Caco-2 (cell line): ENCODE measurements around the gene CRYGD. TPM values are rescaled to one million over a fixed set of nuclear protein-coding genes. Genes with fewer than 3 reads are reported as not detected.
A peak's percentile ranks its signal among the peaks of the same experiment; 100 is the strongest.

Experiments
- BruUV-seq: library from RNA; stranded (reverse); fragments of 400-500 nt; replicated peaks from 2 replicates; lab custom pipeline; 2021; lab: Mats Ljungman, UMichigan
- CTCF ChIA-PET: fragments of 300-600 bp; sonication (Branson Sonifier 250); formaldehyde crosslinking; loops from one replicate; lab custom pipeline; 2022; ENCODE audit warnings: antibody characterized with exemption; lab: Charles Lee
- POLR2A ChIA-PET: fragments of 300-600 bp; sonication (Branson Sonifier 250); formaldehyde crosslinking; loops from one replicate; lab custom pipeline; 2022; ENCODE audit warnings: antibody characterized with exemption; lab: Charles Lee
- DNase-seq, 2 experiments: peaks; one replicate each; pipeline versions ENCODE4 v3.0.0 to v3.0.0-alpha.2; 2020 to 2022
- H3K27me3 ChIP-seq: replicated peaks from 2 replicates; pipeline ENCODE4 v1.6.0; 2011; ENCODE audit warnings: low read length; ENCODE audit not compliant: control insufficient read depth, insufficient read depth
- H3K36me3 ChIP-seq: 2 replicates; pipeline ENCODE4 v1.5.1; 2011; ENCODE audit warnings: low read length; ENCODE audit not compliant: control insufficient read depth, insufficient read depth
- H3K4me1 ChIP-seq: fragments of 250-450 bp; sonication (Bioruptor Pico); 2 replicates; pipeline ENCODE4 v1.5.1; 2020; ENCODE audit warnings: mild to moderate bottlenecking
- H3K4me3 ChIP-seq: 2 replicates; pipeline ENCODE4 v1.5.1; 2011; ENCODE audit warnings: low read depth, mild to moderate bottlenecking, control low read depth, low read length
- H3K9me3 ChIP-seq: fragments of 250-450 bp; sonication (Bioruptor Pico); 2 replicates; pipeline ENCODE4 v1.5.1; 2020; ENCODE audit warnings: mild to moderate bottlenecking, moderate library complexity
- H3K27ac Mint-ChIP-seq: one replicate; pipeline ENCODE4 v1.8.0; 2022; ENCODE audit warnings: mixed read lengths; ENCODE audit not compliant: unreplicated experiment
- H3K27me3 Mint-ChIP-seq: one replicate; pipeline ENCODE4 v1.8.0; 2022; ENCODE audit warnings: mixed read lengths; ENCODE audit not compliant: insufficient read depth, unreplicated experiment
- H3K36me3 Mint-ChIP-seq: one replicate; pipeline ENCODE4 v1.8.0; 2022; ENCODE audit warnings: mild to moderate bottlenecking, mixed read lengths; ENCODE audit not compliant: insufficient read depth, unreplicated experiment
- H3K4me1 Mint-ChIP-seq: one replicate; pipeline ENCODE4 v1.8.0; 2022; ENCODE audit warnings: low read depth, mixed read lengths; ENCODE audit not compliant: unreplicated experiment
- H3K4me3 Mint-ChIP-seq: one replicate; pipeline ENCODE4 v1.8.0; 2022; ENCODE audit warnings: mild to moderate bottlenecking, moderate library complexity, mixed read lengths; ENCODE audit not compliant: unreplicated experiment
- H3K9me3 Mint-ChIP-seq: one replicate; pipeline ENCODE4 v1.8.0; 2022; ENCODE audit warnings: mixed read lengths; ENCODE audit not compliant: unreplicated experiment
- intact Hi-C: fragments of 100-400 bp; cut with micrococcal nuclease; formaldehyde crosslinking; loops from one replicate; pipeline ENCODE4 v1.10.0; 2022; ENCODE audit not compliant: unreplicated experiment
- total RNA-seq: library from RNA; stranded (reverse); gene quantifications from 2 replicates; pipeline ENCODE4 v1.2.3, GENCODE V29; 2022
- TF ChIP-seq, protein P1 (sequence below), 2 experiments: fragments of 200-600 bp in 1 of 2; IDR thresholded peaks; 1 replicate in 1 of 2; 2 replicates in 1 of 2; pipeline versions ENCODE4 v1.5.1 to v1.8.0; 2011 to 2022; ENCODE audit warnings: antibody characterized with exemption in 1 of 2, control low read depth in 1 of 2, inconsistent platforms in 1 of 2, low read depth in 1 of 2, low read length in 1 of 2, mild to moderate bottlenecking in 1 of 2, moderate library complexity in 1 of 2; ENCODE audit not compliant: insufficient read depth in 1 of 2, severe bottlenecking in 1 of 2, unreplicated experiment in 1 of 2

Gene CRYGD
- total RNA-seq, 1 experiment from 2014 or later = not detected

DNA sequence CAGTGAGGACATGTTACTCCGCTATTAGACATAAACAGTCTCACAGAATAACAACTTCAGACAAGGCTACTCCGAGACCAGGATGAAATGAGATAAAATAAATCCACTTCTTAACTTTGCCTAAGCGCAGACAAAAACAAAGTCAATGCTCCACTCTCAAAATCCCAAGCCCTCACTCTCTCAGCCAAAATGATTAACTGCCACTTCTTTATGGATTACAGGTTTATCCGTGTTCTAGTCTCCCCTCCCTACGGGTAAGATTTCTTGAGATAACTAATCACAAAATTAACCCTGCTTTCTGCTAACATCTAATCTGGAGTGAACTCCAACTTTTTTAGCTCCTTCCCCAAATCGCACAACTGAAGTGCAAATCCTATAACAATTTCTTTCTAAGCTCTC lies 6.4 kb upstream of the CRYGD start:
- Histone ChIP-seq H3K4me1 (peaks cover 44% of the 10 kb centered on the region), H3K36me3 (no peaks in the 10 kb centered on the region), H3K4me3 (no peak overlapping the region), H3K9me3 (no peaks in the 10 kb centered on the region), H3K27me3 (no peaks in the 10 kb centered on the region)
- H3K4me1 Mint-ChIP-seq = peaks cover 31% of the 10 kb centered on the region
- no peaks in the 10 kb centered on the region for H3K9me3 Mint-ChIP-seq
- ChIA-PET POLR2A (interaction anchor here (1.2 kb wide), 1 partner anchor 29 kb away, joined by 3 read pairs; no protein-coding TSS in a partner anchor), CTCF (interaction anchor here (1.0 kb wide), 2 partner anchors 21 to 45 kb away, joined by 6 read pairs; no protein-coding TSS in a partner anchor)
- peak overlapping the region; percentile 56 for H3K27ac Mint-ChIP-seq
- BruUV-seq = no TSS peak
- intact Hi-C loops = loop anchor here (2.0 kb wide), 1 partner anchor 14 kb away; no protein-coding TSS in a partner anchor
- TF ChIP-seq, protein P1, sequence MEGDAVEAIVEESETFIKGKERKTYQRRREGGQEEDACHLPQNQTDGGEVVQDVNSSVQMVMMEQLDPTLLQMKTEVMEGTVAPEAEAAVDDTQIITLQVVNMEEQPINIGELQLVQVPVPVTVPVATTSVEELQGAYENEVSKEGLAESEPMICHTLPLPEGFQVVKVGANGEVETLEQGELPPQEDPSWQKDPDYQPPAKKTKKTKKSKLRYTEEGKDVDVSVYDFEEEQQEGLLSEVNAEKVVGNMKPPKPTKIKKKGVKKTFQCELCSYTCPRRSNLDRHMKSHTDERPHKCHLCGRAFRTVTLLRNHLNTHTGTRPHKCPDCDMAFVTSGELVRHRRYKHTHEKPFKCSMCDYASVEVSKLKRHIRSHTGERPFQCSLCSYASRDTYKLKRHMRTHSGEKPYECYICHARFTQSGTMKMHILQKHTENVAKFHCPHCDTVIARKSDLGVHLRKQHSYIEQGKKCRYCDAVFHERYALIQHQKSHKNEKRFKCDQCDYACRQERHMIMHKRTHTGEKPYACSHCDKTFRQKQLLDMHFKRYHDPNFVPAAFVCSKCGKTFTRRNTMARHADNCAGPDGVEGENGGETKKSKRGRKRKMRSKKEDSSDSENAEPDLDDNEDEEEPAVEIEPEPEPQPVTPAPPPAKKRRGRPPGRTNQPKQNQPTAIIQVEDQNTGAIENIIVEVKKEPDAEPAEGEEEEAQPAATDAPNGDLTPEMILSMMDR (IDR thresholded peaks at IDR 0.05; ENCODE audit: insufficient read depth in 1 of 2, low read depth in 1 of 2, low read length in 1 of 2, severe bottlenecking in 1 of 2, unreplicated experiment in 1 of 2) = no peak
- peaks cover 2% of the 10 kb centered on the region for H3K36me3 Mint-ChIP-seq
- H3K4me3 Mint-ChIP-seq = no peak overlapping the region
- H3K27me3 Mint-ChIP-seq = no peaks in the 10 kb centered on the region
- DNase-seq = no peak

DNA sequence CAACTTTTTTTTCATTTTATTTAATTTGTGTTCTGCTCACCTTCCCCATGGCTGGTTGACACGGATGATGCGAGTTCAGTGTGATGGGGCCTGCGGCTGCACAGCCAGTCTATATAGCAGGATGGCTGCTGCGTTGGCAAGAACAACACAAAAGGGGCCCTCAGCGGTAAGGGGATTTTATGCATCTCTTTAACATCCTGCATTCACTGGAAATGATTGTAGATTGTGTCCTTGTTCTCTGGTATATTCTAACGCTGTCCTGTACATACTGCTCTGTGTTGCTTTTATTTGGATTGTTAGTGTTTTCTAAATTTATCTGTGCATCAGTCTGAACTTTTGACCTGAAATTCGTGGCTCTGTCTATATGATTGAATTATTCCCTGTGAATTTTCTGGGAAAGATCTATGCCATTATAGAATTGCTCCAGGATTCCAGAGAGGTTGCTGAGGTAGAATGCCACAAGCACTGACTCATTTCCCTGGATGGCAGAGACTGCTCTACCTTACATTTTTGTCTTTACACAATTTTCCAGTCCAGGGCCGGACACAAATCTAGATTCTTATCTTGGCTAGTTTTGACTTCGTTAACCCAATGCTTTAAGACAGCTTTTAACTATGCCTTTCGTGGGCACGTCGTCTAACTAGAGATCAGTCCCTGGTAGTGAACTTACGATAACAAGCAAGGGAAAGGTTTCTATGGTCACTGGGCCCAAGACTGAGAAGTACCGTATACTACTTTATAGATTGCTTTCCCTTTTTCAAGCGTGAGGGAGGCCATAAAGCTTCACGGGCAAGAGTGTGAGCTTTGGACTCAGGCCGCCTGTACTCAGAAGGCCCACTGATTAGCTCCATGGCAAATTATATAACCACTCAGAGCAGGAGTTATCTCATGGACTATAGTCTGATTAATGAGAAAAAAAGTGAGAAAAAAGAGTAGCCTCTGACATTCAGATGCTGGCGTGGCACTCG lies 5.7 kb upstream of the CRYGD start, which contains the start of gene CRYGC:
CRYGC (minus strand) TSS at position 85 of the 968 bp plus-strand sequence; CDS start at position 49, 36 bp downstream.
- H3K4me1 ChIP-seq = peaks cover 42% of the 10 kb centered on the region
- peak within 1 kb of the TSS; percentile 10 for H3K4me3 Mint-ChIP-seq
- TF ChIP-seq, protein P1 (IDR thresholded peaks at IDR 0.05; ENCODE audit: insufficient read depth in 1 of 2, low read depth in 1 of 2, low read length in 1 of 2, severe bottlenecking in 1 of 2, unreplicated experiment in 1 of 2) = no peak
- ChIA-PET CTCF (interaction anchor here (0.6 to 1.0 kb wide), 4 partner anchors 20 to 90 kb away, joined by 3 to 6 read pairs (median 4); no protein-coding TSS in a partner anchor), POLR2A (interaction anchor here (1.2 kb wide), 1 partner anchor 28 kb away, joined by 3 read pairs; no protein-coding TSS in a partner anchor)
- no peaks in the 10 kb centered on the region for H3K27me3 Mint-ChIP-seq
- no peak within 1 kb of the TSS for H3K4me3 ChIP-seq
- H3K9me3 Mint-ChIP-seq = no peaks in the 10 kb centered on the region
- H3K9me3 ChIP-seq = no peaks in the 10 kb centered on the region
- peaks cover 9% of the 10 kb centered on the region for H3K36me3 Mint-ChIP-seq
- H3K27me3 ChIP-seq = no peaks in the 10 kb centered on the region
- no TSS peak for BruUV-seq
- no peaks in the 10 kb centered on the region for H3K36me3 ChIP-seq
- DNase-seq = peak; percentile 57 to 80
- peak within 1 kb of the TSS; percentile 56 for H3K27ac Mint-ChIP-seq
- H3K4me1 Mint-ChIP-seq = peaks cover 37% of the 10 kb centered on the region
- intact Hi-C loops = loop anchor here (2.0 kb wide), 1 partner anchor 13 kb away; no protein-coding TSS in a partner anchor

DNA sequence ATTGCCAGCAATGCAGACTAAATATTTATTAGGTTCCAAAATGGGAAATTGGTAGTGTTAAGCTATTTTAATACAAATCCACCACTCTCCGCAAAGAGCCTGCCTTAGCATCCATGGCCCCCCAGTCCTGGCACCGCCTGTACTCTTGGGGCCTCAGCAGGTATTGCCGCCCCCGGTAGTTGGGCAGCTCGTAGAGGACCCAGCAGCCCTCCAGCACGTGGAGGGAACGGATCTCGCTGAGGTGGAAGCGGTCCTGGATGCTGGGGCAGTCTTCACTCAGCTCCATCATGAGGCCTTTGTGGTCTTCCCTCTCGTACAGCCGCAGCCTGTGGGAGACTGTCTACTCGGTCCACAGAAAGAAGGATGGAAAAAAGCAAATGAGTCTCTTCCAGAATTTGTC lies 3.8 kb upstream of the CRYGD start:
- no peaks in the 10 kb centered on the region for H3K9me3 ChIP-seq
- intact Hi-C loops = no loop called here
- Mint-ChIP-seq H3K9me3 (no peaks in the 10 kb centered on the region), H3K36me3 (peaks cover 10% of the 10 kb centered on the region), H3K27me3 (no peaks in the 10 kb centered on the region), H3K4me3 (no peak overlapping the region), H3K4me1 (peaks cover 41% of the 10 kb centered on the region), H3K27ac (no peak overlapping the region)
- no peak overlapping the region for H3K4me3 ChIP-seq
- CTCF ChIA-PET = no interaction called here
- TF ChIP-seq, protein P1 (IDR thresholded peaks at IDR 0.05; ENCODE audit: insufficient read depth in 1 of 2, low read depth in 1 of 2, low read length in 1 of 2, severe bottlenecking in 1 of 2, unreplicated experiment in 1 of 2) = no peak
- no peaks in the 10 kb centered on the region for H3K27me3 ChIP-seq
- BruUV-seq = no TSS peak
- peaks cover 36% of the 10 kb centered on the region for H3K4me1 ChIP-seq
- POLR2A ChIA-PET = no interaction called here
- H3K36me3 ChIP-seq = no peaks in the 10 kb centered on the region
- no peak for DNase-seq
